GM03348 (cell line): ENCODE data around the gene RNF208.
A peak's percentile ranks its signal among the peaks of the same experiment; 100 is the strongest.

Experiments used
- DNase-seq: peaks from one replicate; pipeline ENCODE4 v3.0.0; 2012; ENCODE audit warnings: low spot score

Gene RNF208

DNA sequence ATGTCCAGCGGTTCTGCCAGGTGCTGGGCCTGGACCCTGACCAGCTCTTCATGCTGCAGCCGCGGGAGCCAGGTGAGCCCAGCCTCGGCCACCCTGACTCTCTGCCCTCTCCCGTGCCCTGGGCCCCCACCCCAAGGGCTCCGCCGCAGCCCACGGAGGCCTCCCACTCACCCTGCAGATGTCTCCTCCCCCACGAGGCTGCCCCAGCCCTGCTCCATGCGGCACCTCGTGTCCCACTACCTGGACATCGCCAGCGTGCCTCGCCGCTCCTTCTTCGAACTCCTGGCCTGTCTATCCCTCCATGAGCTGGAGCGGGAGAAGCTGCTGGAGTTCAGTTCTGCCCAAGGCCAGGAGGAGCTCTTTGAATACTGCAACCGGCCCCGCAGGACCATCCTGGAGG lies 7.4 kb downstream of the RNF208 start:
- DNase-seq, result no peak

DNA sequence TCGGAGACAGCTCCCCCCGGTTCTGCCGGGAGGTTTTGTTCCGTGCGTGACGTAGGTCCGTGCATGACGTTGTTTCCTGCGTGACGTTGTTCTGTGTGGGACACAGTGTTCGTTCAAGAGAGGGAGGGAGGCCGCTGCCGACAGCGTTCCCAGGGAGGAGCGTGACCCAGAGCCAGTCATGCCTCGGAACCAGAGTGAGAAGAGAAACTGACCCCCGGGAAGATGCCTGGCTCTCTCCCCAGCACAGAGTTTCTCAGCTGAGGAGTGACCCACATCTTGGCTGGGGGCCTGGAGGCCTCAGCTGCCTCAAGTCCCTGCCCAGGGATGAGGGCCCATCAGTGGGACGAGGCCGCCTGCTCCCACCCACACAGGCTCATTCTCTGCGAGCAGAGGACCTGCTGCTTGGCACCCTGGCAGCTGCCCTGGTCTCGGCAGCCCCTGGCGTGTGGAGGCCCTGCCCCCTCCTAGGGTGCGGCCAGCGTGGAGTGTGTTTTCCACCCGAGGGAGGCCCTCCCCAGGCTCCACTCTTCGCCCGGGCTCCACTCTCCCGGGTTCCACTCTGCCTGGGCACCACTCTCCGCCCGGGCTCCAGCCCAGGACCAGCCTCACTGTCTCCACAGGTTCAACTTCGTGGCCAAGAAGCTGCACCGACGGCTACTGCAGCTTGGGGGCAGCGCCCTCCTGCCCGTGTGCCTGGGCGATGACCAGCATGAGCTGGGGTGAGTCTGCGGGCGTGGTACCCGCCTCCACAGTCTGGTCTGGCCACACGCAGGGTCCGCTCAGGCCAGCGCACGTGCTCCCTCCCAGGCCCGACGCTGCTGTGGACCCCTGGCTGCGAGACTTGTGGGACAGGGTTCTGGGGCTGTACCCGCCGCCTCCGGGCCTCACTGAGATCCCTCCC lies 8.6 kb downstream of the RNF208 start:
- DNase-seq, result no peak

DNA sequence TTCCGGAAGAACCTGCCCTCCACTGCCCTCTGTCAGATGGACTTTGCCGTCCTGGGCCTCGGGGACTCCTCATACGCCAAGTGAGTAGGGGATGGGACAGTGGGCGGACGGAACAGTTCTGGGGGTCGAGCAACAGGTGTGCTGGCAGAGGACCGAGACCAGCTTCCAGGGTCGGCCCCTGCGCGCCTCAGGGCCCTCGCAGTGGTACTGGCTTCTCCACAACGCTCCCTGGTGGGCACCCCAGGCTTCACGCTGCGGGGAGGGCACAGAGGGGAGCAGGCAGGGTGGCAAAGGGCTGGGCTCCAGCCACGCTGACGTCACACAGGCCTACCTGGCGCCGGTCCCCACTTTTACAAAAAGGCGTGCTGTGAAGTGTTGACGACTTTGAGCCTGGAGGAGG lies 9.5 kb downstream of the RNF208 start:
- no peak for DNase-seq

DNA sequence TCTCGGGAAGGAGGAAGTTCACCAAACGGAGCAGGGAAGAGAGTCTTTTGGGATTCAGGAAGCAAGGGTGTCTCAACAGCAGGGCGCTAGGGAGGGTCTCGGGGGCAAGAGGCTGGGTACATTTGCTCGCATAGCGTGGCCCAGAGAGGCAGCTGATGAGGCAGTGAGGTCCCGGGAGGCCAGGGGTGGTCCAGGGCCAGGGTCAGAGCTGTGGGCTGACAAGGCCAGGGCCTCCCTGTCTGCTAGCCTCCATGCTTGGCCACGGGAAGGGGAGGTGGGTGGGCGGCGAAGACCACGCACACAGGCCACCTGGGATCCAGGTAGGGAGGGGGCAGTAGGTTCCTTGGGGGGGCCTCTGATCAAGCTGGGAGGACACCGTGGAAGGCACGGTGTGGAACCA lies 10.5 kb downstream of the RNF208 start:
- DNase-seq, result no peak

DNA sequence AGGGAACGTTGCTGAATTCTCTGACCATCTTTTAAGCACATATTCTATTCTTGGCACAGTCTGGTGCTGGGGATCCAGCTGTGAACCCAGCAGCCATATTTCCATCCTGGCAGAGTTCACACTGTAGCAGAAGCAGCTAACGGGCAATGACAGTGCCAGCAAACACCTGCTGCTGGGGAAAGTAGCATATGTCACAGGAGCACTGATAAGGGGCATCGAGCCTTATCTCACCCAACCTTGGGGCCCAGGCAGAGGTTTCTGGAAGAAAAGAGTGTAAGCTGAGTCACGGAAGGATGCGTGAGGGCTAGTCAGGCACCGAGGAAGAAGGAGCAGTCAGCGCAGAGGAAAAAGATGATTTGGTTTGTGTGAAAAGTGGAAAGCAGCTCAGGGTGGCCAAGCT lies 15.4 kb downstream of the RNF208 start:
- no peak for DNase-seq

DNA sequence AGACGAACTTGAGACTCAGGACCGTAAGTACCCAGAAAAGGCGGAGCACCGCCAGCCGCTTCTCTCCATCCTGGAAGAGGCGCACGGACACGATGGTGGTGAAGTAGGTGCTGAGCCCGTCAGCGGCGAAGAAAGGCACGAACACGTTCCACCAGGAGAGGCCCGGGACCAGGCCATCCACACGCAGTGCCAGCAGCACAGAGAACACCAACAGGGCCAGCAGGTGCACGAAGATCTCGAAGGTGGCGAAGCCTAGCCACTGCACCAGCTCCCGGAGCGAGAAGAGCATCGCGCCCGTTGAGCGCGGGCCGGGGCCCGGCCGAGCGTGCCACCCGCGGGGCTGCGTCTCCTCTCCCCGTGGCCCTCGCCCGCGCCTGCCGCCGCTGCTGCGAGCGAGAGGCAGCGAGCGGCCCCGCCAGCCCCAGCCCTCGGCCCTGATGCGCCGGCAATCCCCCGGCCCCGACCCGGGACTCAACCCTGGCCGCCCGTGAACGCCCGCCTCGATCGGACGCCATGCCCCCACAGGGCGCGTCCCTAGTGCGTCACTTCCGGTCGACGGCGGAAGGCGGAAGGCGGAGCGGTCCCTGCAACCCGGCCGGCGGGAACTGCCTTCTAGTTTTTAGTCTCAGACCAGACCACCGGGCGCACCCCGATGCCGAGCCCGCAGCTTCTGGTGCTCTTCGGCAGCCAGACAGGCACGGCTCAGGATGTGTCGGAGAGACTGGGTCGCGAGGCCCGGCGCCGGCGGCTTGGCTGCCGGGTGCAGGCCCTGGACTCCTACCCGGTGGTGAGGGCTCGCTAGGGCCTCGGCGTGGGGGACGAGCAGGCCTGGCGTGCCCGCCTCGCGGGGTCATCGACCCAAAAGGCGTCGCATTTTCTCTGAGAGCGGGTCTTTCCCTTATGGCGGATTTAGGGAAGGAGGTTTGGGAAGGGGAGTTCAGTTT lies 16.6 kb downstream of the RNF208 start, which contains the start of the genes NDOR1 and TMEM203:
TSS of gene NDOR1 (plus strand) at position 575 of the 944 bp plus-strand sequence. CDS start at position 653, 78 bp downstream.
TSS of gene TMEM203 (minus strand) at position 523 of the 944 bp plus-strand sequence. CDS start at position 289, 234 bp downstream.
- DNase-seq, result peak; percentile 95

DNA sequence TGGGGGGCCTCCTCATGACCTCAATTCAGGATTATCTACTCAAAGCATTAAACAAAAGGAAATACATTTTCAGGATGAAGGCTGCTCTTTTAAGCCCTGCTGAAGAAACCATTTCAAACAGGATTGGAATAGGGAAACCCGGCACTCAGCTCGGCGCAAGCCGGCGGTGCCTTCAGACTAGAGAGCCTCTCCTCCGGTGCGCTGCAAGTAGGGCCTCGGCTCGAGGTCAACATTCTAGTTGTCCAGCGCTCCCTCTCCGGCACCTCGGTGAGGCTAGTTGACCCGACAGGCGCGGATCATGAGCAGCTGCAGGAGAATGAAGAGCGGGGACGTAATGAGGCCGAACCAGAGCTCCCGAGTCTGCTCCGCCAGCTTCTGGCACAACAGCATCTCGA lies 17.3 kb downstream of the RNF208 start:
- DNase-seq, result no peak

DNA sequence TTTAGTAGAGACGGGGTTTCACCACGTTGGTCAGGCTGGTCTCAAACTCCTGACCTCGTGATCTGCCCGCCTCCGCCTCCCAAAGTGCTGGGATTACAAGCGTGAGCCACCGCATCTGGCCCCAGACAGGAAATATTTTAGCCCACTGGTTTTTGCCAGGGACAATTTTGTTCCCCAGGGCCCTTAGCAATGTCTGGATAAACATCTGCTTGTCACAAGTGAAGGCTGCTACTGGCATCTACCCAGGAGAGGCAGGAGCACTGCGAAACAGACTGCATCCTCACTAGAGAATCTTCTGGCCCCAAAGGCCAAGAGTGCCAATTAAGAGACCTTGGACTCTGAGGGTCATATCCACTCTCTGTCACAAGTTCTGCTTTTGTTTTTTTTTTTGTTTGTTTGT lies 19.1 kb downstream of the RNF208 start:
- DNase-seq, result no peak

DNA sequence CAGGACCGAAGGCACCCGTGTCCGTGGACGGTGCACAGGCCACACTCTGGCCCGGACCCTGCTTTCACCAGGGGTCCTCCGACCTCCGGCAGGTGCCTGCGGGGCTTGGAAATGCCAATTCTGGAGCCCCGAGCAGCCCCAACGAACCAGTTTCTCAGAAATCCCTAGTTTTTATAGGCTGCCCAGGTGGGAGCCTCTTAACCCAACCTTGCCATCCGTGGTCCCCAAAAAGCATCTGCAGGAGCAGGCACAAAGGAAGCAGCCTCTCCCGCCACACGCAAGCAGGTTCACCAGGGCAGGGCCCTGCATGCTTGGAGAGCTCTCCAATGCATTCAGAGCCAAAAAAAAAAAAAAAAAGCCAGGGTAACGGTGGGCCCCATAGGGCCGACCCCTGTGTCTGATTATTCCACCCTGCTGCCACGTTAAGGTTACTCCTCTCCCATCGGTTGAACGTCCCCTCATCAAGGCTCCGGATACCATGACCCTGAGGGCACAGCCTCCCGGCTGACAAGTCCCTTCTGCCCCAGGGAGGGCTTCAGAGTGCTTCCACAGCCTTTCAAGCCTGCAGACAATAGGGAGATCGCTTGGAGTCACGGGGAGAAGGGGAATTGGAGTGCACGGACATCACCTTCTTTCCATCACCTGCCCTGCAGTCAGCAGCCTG lies 20.7 kb downstream of the RNF208 start:
- no peak for DNase-seq

DNA sequence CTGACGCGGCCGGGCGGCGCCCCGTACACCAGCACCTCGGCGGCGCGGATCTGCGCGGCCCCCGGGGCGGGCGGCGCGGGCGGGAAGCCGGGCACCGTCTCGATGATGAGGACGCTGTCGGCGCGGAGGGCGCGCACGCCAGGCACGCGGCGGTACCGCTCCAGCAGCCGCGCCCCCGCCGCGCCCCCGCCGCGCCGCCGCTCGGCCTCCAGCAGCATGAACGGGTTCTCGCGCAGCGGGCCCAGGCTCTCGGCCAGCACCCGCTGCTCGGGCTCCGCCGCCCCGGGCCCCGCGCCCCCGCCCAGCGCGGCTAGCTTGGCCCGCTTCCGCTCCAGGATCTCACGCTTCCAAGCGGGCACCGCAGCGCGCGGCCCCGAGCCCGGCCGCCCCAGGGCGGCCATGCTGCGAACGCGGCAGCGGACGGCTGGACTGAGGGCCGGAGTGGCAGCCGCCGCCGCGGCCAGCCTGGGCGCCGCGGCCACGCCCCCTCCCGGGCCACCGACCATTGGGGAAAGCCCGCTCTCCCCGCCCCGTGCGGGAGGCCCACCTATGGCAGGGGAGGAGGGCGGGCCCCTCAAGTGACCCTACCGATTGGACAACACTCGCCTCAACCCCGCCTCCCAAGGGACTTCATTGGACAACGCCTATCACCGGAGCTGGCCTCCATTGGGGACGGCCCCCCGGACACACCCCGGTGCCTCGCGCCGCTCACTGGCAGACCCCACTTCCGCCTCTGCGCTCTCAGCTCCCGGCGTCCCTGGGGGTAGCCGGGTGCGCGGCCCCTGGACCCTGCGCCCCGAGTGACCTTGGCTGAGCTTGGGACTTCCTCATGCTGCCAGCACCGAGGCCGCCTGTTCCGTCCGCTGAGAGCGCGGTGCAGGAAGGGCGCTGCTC lies 21.5 kb downstream of the RNF208 start, which contains the start of gene TPRN:
TSS of gene TPRN (minus strand) at position 431 of the 894 bp plus-strand sequence. CDS start at position 401, 30 bp downstream.
- peak; percentile 100 for DNase-seq

DNA sequence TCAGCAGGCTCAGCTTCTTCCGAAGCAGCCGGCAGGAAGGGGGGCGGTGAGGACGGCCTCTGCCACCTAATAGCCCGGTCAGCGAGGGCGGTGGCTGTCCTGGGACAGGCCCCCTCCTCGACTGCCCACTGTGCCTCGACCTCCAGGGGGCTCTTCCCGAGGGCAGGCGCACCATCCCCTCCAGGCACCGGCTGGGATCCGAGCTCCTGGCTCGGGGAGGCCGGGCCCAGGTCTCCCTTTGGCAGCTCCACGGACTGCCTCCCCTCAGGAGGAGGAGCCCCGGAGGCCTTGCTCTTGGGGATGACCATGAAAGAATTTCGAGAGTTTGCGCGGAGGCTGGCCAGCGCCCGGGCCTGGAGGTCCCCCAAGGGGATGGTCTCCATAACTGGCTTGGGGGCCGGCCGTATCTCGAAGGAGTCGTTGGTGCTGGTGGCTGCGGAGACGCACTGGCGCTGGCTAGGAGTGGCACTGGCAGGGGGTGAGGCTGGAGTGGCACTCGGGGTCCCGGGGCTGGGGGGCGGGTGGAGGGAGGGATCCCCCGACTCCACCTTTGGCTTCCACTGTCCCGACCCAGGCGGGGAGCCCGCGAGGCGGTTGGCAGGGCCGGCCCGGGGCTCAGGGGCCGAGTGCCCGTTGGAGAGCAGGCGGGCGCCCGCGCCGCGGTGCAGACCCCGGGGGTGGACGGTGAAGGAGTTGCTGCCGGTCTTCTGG lies 22.5 kb downstream of the RNF208 start:
- DNase-seq, result peak; percentile 22

DNA sequence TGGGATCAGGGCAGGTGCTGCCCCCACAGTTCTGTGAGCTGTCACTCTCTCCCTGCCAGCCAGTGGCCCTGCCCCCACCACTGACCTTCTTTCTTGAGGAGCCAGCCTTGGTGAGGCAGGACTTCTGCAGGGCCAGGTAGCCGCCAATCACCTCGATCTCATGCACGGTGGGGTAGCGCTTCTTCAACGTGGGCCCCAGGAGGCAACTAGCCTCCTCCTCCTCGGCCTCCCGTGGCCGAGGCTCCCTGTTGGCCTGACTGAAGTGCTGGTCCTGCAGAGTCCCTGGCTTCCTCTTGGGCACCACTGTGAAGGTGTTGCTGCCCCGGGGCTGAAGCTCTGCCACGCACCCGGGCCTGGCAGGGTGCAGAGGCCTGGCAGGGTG lies 23.1 kb downstream of the RNF208 start:
- no peak for DNase-seq

DNA sequence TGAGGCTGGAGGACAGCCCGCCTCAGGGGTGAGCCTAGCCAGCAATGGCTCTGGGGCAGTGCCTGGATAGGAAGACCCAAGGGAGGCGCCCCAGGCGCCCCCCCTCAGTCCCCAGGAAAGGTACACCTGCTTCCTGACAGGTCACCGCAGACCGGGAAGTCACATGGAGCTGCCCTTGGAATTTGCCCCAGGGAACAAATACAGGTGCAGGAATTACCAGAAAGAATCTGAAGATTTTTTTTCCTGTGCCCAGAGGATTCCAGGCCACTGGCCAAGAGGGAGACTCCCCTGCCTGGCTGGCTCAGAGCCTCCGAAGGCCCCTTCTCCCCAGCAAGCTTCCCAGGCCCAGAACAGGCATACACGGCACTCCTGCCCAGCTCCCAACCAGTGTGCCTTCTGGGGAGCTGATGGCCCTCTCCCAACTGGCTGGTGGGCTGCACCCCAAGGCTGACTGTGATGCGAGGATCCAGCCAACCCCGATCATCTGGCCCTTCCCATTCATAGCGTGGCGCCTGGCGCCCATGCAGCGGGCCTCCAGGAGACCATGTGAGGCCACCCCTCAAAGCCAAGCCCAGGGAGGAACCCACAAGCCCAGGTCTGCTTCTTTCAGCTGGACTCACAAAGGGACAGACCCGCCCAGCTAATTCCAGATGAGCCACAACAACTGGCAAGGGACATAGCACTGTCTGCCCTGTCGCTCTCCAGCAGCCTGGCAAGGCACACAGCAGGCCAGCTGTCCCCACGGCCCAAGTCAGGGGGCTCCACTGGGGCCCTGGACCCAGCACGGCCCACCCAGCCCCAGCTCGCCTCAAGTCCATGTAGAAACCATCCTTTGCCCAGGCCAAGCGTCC lies 23.8 kb downstream of the RNF208 start:
- no peak for DNase-seq

DNA sequence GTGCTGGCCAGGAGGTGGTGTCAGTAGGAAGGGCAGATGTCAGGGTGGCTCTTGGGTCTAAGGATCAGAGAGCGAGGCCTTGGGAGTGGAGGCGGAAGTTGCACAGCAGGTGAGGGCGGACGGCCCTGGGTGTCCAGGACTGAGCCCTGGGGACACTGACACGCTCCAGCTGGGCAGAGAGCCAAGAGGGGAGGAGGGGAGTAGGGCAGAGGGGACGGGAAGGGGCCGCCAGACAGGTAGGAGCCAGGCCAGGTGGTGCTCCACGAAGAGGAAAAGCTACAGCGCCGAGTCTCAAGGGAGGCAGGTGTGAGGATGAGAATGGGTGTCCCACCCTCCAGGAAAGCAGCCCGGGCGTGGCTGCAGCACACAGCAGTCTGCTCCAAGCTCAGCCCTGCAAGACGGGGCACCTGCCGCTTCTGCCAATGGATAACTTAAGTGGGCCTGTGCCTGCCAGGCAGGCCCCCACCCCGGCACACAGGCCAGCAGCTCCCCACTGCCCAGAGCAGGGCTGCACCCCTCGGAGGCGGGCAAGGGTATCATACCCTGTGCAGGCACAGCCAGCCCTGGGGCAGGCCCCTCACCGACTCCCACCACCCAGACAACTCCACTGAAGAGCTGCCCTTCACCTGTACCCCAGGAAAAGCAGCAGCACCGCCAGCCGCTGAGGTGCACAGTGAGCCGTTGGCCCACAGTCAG lies 26.4 kb downstream of the RNF208 start:
- DNase-seq, result no peak

DNA sequence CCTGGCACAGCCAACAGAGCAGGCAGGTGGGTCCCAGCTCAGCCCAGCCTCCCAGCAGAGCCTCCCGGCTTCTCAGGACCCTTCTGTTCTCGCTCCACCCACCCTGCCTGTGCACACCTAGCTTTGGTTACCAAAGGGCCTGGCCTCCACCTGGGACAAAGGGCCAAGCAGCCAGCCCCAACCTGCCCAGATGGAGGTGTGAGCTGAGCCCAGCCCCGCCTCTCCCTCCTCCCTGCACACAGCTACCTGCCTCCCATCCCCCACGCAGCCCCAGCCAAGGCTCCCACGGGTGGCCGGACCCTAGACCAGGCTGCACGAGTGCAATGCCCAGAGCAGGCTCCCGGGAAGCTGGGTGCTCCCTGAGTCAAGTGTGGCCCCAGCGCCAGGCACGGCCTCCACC lies 27.1 kb downstream of the RNF208 start:
- DNase-seq, result no peak

DNA sequence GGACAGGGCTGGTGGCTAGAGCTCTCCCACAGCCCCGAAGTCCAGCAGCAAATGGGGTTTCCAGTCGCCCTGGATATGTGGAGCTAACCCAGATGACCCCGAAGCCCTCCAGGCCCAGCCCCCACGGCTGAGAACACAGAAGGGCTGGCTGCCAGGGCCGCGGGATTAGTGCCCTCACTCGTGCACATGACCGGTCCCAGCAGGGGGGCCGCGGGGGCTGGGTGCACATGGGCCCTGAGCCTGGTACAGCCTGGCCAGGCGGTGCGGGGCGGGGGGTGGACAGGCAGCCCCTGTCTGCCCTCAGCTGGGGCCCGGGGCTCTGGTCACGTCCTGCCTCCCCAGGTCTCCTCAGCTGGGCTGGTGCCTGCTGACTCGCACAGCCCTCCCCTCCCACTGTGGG lies 27.7 kb downstream of the RNF208 start:
- DNase-seq, result no peak

DNA sequence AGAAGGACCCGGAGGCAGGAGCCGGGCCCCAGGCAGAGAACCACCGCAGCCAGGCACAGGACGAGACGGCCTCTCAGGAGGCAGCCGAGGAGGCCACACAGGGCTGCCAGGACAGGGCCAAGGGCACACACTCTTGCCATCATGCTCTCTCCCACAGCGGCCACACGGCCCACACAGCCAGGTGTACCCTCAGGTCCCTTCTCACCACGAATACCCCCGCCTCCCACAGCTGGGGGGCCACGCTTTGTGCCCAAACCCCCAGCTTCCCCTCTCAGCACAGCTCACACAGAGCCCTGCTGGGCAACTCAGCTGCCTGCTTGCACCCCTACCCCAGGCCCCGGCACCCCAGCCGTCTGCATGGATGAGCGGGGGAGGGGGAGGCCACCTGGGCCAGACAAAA lies 28.3 kb downstream of the RNF208 start:
- no peak for DNase-seq

DNA sequence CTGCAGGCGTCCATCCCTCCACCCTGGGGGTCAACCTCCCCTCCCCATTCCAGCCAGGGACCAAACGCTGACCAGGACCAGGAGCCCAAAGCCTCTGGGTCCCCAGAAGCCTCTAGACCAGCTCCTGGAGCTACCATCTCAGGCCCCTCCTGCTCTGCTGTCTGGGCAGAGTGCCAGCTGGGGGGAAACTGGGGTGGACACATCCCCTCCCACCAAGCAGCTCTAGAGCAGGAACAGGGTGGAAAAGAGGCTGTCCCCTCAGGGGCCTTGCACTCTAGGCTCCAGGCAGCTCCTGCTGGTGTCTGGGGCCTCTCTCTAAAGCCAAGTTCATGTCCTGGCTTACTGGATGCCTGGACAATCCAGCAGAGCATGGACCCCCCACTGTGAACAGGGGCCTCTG lies 29.2 kb downstream of the RNF208 start:
- no peak for DNase-seq

DNA sequence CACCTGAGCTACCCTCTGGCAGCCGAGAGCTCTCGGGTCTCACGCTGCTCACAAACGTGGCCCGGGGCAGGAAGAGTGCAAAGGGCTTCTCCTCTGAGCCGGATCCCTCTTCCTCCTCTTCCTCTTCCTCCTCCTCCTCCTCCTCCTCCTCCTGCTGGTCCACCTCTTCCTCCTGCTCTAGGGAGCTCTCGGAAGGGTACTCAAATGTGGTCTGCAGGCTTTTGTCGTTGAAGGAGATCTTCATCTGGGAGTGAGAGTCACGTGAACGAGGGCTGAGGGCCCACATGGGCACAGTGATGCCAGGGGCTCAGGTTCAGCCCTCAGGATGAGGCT lies 29.6 kb downstream of the RNF208 start:
- no peak for DNase-seq
